Dendritic cell treated with granulocyte-macrophage colony-stimulating factor and Interleukin-4, amounts not matched to agents 40 ng/mL and 50 ng/mL, for 4 days (primary cell): Measurements from ENCODE around the gene LMNTD1.
"Not testable (repeated sequence)": the region's sequence is repeated elsewhere in the genome, so short reads cannot be mapped to it uniquely, and the experiment has no call there.

Source experiments
- H3K27ac Mint-ChIP-seq: one replicate; pipeline ENCODE4 v1.8.0; 2022; ENCODE audit warnings: mild to moderate bottlenecking, mixed read lengths
- H3K27me3 Mint-ChIP-seq: one replicate; pipeline ENCODE4 v1.8.0; 2022; ENCODE audit warnings: mild to moderate bottlenecking, mixed read lengths
- H3K36me3 Mint-ChIP-seq: one replicate; pipeline ENCODE4 v1.8.0; 2022; ENCODE audit warnings: low read depth, mixed read lengths
- H3K4me1 Mint-ChIP-seq: one replicate; pipeline ENCODE4 v1.8.0; 2022; ENCODE audit warnings: low read depth, mixed read lengths
- H3K4me3 Mint-ChIP-seq: one replicate; pipeline ENCODE4 v1.8.0; 2022; ENCODE audit warnings: mild to moderate bottlenecking, moderate library complexity, mixed read lengths
- H3K9me3 Mint-ChIP-seq: one replicate; pipeline ENCODE4 v1.8.0; 2022; ENCODE audit warnings: mixed read lengths
- intact Hi-C: fragments of 100-400 bp; cut with micrococcal nuclease; formaldehyde crosslinking; loops from one replicate; pipeline ENCODE4 v1.15.0; 2022

The LMNTD1 gene

DNA sequence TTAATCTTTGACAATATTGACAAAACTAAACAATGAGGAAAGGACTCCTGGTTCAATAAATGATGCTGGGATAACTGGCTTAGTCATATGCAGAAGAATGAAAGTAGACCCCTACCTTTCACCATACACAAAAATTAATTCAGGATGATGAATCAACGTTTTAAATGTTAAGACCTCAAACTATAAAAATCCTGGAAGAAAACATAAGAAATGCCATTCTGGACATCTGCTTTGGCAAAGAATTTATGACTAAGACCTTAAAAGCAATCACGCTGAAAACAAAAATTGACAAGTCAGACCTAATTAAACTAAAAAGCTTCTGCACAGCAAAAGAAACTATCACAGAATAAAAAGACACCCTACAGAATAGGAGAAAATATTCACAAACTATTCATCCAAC is 97.4 kb downstream of the LMNTD1 start:
- intact Hi-C loops = no loop called here
- H3K9me3 Mint-ChIP-seq = peaks cover 6% of the 10 kb centered on the region
- H3K27me3 Mint-ChIP-seq = no peaks in the 10 kb centered on the region
- H3K4me1 Mint-ChIP-seq = peaks cover 5% of the 10 kb centered on the region
- H3K4me3 Mint-ChIP-seq = no peak overlapping the region
- H3K36me3 Mint-ChIP-seq = no peaks in the 10 kb centered on the region
- no peak overlapping the region for H3K27ac Mint-ChIP-seq

DNA sequence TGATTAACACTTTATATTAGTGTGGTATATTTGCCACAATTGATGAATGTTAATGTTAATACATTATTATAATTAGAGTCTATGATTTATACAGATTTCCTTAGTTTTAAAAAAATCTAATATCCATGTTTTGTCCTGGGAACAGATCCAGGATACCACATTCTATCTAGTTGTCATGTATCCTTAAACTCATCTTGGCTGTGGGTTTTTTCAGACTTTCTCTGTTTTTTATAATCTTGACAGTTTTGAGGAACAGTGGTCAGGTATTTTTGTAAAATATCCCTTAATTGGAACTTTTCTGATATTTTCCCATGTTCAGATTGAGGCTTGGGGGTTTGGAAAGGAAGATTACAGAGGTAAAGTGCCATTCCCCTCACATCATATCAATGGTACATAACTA is 104.1 kb downstream of the LMNTD1 start:
- no peaks in the 10 kb centered on the region for H3K9me3 Mint-ChIP-seq
- intact Hi-C loops = no loop called here
- no peaks in the 10 kb centered on the region for H3K36me3 Mint-ChIP-seq
- no peaks in the 10 kb centered on the region for H3K27me3 Mint-ChIP-seq
- H3K27ac Mint-ChIP-seq = no peak overlapping the region
- H3K4me3 Mint-ChIP-seq = no peak overlapping the region
- no peaks in the 10 kb centered on the region for H3K4me1 Mint-ChIP-seq

DNA sequence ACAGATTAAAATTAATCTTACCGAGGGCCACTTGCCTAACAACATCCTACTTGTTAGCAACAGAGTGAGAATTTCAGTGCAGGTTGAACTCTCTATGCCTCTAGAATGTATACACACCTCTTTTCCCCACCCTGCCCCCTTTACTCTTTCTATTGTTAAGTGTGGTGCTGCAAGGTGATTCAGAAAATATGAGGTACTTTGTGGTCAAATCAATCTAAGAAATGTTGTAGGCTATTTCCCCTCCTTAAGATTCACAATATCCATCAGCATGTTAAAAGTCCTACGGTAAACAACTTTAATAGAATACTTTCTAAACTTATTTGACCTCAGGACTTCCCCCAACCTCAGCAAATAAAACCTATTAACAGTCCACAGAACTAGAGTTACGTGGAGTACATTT is 106.0 kb downstream of the LMNTD1 start:
- H3K27me3 Mint-ChIP-seq = no peaks in the 10 kb centered on the region
- H3K36me3 Mint-ChIP-seq = no peaks in the 10 kb centered on the region
- H3K9me3 Mint-ChIP-seq = no peaks in the 10 kb centered on the region
- H3K4me1 Mint-ChIP-seq = no peaks in the 10 kb centered on the region
- intact Hi-C loops = no loop called here
- H3K4me3 Mint-ChIP-seq = no peak overlapping the region
- H3K27ac Mint-ChIP-seq = no peak overlapping the region

DNA sequence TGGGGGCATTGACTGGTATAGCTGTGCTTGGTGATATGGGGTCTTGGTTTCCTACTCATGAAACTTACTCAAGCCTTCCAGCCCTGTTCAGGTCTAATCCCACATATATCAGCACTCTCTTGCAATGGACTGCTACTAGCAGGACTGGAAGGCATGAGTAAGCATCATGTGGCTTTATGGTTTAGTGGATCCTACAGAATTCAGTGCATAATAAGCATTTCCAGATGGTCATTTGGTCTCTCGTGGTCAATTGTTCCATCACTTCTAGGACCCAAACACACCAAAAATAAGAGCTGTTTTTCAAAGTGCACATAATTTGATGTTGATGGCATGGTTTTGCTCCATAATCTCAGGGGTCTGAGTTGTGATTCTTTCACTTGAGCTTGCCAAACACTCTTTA is 114.4 kb downstream of the LMNTD1 start:
- Mint-ChIP-seq H3K4me3 (no peak overlapping the region), H3K27me3 (peaks cover 2% of the 10 kb centered on the region), H3K9me3 (no peaks in the 10 kb centered on the region), H3K4me1 (peaks cover 7% of the 10 kb centered on the region), H3K36me3 (no peaks in the 10 kb centered on the region), H3K27ac (no peak overlapping the region)
- intact Hi-C loops = no loop called here

DNA sequence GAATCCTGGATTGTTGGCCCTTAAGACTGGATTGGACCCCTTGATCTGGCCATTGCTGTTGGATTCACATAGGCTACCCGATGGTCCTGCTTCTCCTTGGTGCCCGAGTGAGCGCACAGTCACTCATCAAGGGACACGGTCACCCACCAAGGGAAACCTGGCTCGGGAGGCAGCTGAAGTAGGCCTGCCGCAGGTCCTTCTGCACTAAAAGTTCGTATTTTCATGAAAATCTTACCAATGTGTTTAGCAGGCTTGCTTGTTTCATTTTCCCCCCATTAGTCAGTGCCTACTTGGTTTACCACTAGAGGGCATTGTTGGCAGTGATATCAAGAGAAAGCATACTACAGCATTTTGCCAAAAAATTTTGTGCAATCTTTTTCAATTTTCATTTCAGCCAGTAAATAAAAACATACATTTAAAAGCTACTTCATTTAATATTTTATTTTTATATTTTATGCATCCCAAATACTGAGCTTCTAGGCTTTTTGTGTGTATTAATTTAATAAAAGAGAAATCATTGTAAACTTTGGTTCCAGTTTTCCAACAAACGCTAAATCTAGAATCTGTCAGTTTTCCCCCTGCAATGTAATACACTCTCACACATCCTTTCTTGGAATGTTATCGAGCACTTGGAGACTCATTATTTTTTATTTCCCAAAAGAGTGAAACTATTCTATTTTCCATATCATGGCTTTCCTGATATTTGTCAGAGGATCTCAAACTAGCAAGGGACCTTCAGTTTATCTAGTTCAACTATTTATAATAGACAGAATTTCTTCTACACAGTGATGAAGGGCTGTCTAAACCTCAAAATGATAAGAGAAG is 116.7 kb downstream of the LMNTD1 start:
- no peaks in the 10 kb centered on the region for H3K36me3 Mint-ChIP-seq
- intact Hi-C loops = loop anchor here (1.0 kb wide), 1 partner anchor 593 kb away; no protein-coding TSS in a partner anchor
- no peaks in the 10 kb centered on the region for H3K9me3 Mint-ChIP-seq
- H3K27ac Mint-ChIP-seq = no peak overlapping the region
- H3K4me1 Mint-ChIP-seq = peaks cover 7% of the 10 kb centered on the region
- peaks cover 2% of the 10 kb centered on the region for H3K27me3 Mint-ChIP-seq
- peak overlapping the region; percentile 44 for H3K4me3 Mint-ChIP-seq

DNA sequence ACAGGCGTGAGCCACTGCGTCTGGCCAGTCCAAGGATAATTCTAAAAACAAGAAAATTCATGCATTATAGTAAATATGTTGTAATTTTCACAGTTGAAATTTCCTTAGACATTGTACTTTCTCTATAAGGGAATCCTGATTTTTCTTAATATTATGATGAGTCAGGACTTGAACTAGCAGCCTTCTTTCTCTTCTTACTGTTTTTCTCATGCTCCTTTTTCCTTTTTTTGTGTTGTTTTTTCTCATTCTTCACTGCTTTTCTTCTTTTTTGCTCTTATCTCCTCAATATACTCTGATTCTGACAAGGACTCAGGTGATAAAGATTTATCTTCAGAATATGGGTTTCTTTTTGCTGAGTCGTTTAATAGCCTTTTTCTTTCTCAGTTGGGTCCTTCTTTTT is 117.7 kb downstream of the LMNTD1 start:
- H3K27ac Mint-ChIP-seq = no peak overlapping the region

DNA sequence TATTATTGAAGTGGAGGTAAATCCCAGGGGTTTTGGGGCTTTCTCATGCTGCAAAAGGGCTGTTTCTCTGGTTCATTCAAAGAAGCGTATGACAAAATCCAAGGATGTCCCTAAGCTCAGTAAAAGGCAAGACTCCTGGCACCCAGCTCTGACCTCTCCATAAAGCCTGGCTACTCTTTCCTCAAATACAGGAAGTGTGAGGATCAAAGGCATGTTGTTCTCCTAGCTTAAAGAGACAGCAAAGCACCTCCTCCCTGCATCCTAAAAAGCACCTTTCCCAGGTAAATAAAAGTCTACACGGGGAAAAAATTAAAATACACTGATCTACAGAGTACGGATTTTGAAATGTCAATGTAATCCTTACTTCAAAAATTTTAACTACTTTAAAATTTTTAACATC is 118.6 kb downstream of the LMNTD1 start:
- Mint-ChIP-seq H3K4me3 (no peak overlapping the region), H3K36me3 (no peaks in the 10 kb centered on the region), H3K9me3 (no peaks in the 10 kb centered on the region), H3K27ac (no peak overlapping the region), H3K27me3 (peaks cover 2% of the 10 kb centered on the region), H3K4me1 (peaks cover 7% of the 10 kb centered on the region)
- intact Hi-C loops = loop anchor here (5.0 kb wide), 1 partner anchor 118 kb away; the partner anchor contains the start of gene LMNTD1

More for the DNA sequence above, 117.7 kb downstream of the LMNTD1 start:
- Mint-ChIP-seq H3K27me3 (peaks cover 2% of the 10 kb centered on the region), H3K36me3 (no peaks in the 10 kb centered on the region), H3K9me3 (no peaks in the 10 kb centered on the region), H3K4me1 (peaks cover 7% of the 10 kb centered on the region), H3K4me3 (no peak overlapping the region)
- intact Hi-C loops = no loop called here

DNA sequence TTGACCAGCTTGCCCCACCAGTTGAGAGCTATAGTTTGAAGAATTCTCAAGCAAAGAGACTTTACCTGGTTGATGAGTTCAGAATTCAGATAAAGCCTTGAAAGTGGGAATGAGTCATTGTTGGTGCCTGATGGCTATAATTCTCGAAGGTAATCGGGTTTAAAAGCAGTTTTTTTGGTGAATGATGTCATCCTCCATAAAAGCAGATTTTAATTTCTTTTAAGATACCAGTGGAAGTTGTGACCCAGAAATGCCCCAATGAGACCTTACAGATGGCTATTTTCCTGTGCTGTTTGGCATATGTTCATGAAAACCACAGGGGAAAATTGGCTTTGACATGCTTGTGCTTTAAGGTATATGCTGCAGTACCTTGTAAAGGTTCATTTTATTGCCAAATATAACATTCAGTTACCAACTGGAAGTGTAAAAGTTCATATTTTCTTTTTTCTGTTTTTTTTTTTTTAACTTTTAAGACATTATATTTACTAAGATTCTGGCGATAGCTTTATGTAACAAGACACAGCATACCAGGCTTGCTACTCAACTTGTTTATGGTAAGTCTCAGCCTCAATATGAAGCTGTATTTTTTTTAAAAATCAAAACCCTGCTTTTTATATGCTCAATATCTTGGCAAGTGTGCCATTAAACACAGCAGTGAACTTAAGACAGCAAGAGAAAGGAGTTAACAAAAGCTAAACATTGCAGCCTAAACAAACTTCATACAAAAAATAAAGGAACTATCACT is 119.3 kb downstream of the LMNTD1 start:
- intact Hi-C loops = loop anchor here (5.0 kb wide), 1 partner anchor 119 kb away; the partner anchor contains the start of gene LMNTD1
- H3K36me3 Mint-ChIP-seq = no peaks in the 10 kb centered on the region
- H3K27me3 Mint-ChIP-seq = peaks cover 2% of the 10 kb centered on the region
- H3K9me3 Mint-ChIP-seq = no peaks in the 10 kb centered on the region
- H3K4me1 Mint-ChIP-seq = peaks cover 7% of the 10 kb centered on the region
- no peak overlapping the region for H3K4me3 Mint-ChIP-seq
- no peak overlapping the region for H3K27ac Mint-ChIP-seq

DNA sequence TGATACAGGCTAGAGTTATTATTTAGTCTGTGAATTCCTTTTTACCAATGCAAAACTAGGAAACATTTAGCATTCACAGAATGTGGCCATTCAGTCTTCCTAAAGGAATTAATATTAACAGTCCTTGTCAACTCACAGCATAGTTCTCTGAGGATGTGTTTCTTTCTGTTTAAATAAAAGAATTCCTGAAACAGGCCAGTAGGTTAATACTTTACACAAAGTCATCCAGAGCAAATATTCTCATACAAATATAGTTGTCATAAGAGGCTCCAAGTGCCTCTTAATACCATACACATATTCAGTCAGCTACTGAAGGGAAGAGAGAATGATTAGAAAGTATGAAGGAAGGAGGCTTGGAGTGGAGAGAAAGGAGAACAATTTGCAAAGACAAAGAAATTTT is 120.1 kb downstream of the LMNTD1 start:
- Mint-ChIP-seq H3K36me3 (no peaks in the 10 kb centered on the region), H3K27ac (no peak overlapping the region), H3K4me1 (peaks cover 7% of the 10 kb centered on the region), H3K27me3 (peaks cover 2% of the 10 kb centered on the region), H3K4me3 (no peak overlapping the region), H3K9me3 (no peaks in the 10 kb centered on the region)
- intact Hi-C loops = loop anchor here (5.0 kb wide), 1 partner anchor 119 kb away; the partner anchor contains the start of gene LMNTD1

DNA sequence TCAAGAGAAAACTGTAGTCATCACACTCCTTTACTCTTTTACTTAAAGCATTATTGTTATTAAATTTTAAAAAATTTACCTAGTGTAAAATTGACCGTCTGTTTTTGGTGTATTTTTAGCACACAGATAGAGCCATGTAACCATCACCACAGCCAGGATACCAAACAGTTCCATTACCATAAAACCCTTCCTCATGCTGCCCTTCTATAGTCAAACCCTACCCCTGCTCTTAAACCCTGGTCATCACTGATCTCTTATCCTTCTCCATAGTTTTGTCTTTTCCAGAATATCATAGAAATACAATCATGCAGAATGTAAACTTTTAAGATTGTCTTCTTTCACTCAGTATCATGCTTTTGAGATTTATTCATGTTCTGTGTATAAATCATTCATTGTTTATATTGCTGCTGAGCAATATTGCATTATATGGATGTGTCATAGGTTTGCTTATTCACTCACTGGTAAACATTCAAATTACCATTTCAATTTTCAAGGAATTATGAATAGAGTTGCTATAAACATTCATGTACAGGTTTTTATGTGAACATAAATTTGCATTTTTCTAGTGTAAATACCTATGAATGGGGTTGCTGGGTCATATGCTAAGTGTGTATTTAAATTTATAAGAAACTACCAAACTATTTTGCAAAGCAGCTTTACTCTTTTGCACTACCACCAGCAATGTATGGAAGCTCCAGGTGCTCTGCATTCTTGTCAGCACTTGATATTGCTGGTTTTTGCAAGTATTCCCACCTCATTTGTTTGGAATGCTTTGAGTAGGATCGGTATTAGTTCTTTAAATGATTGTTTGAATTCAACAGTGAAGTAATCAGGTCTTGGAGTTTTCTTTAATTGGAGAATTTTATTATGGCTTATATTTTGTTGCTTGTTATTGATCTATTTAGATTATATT is 125.5 kb downstream of the LMNTD1 start:
- intact Hi-C loops = no loop called here
- no peaks in the 10 kb centered on the region for H3K4me1 Mint-ChIP-seq
- H3K27ac Mint-ChIP-seq = no peak overlapping the region
- H3K4me3 Mint-ChIP-seq = no peak overlapping the region
- H3K27me3 Mint-ChIP-seq = no peaks in the 10 kb centered on the region
- no peaks in the 10 kb centered on the region for H3K9me3 Mint-ChIP-seq
- H3K36me3 Mint-ChIP-seq = no peaks in the 10 kb centered on the region

DNA sequence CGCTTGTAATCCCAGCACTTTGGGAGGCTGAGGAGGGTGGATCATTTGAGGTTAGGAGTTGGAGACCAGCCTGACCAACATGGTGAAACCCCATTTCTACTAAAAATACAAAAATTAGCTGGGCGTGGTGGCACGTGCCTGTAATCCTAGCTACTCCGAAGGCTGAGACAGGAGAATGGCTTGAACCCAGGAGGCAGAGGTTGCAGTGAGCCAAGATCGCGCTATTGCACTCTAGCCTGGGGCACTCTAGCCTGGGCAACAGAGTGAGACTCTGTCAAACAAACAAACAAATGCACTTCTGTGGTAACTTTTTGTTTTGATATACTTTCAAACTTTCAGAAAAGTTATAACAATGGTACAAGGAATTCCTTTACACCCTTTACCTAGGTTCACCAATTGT is 126.3 kb downstream of the LMNTD1 start:
- H3K27ac Mint-ChIP-seq, H3K4me1 Mint-ChIP-seq, H3K9me3 Mint-ChIP-seq, H3K36me3 Mint-ChIP-seq, H3K4me3 Mint-ChIP-seq, intact Hi-C loops, H3K27me3 Mint-ChIP-seq: not testable (repeated sequence)
